ENCODE data around the gene MTOR. TPM values are rescaled to one million over a fixed set of nuclear protein-coding genes. Genes with fewer than 3 reads are reported as not detected.
A peak's percentile ranks its signal among the peaks of the same experiment; 100 is the strongest.

Gene MTOR
- polyA plus RNA-seq, 1 experiment: 27.7 TPM

GRCh38 chr1:11134898-11135266, 127.5 kb downstream of the MTOR start:
- H3K27ac ChIP-seq (ENCODE audit: low read depth, low read length): no peak overlapping the region
- CTCF ChIA-PET: interaction anchor here (0.6 to 1.4 kb wide), 2 partner anchors 98 to 1470 kb away, joined by 7 to 12 read pairs; no protein-coding TSS in a partner anchor

DNA sequence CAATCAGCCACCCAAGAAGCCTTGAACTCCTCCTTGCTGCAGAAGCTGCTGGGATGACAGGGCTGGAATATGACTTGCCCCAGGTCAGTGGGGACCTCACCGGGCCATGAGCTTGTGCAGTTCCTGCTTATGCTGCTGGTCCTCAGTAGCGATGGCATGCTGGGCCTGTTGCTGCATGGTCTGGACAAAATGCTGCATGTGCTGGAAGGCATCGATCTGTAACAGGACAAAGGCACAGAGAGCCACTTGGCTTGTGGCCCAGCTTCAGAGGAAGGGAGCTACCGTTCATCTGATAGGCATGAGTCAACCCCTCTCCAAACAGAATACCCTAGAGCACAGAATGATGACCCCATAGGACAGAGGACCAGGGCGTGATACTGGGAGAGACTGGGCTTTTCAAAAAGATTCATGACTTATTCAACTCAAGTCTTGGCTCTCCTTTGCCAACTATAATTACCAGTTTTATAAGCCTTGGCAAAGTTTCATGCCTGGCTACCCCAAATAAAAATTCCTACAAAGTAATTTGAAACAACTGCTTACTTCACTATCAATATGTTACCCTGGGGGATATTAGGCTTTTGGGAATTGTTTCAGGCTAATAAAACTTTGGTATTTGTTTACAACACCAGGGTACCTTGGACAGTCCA, 128.0 kb downstream of the MTOR start:
- no peak for TF ChIP-seq CTCF (IDR thresholded peaks at IDR 0.05; ENCODE audit: low read depth, low read length)
- H3K9me3 ChIP-seq (ENCODE audit: control insufficient read depth, insufficient read depth, low read length): no peaks in the 10 kb centered on the region
- ChIA-PET POLR2A (interaction anchor here (1.0 to 1.3 kb wide), 2 partner anchors 24 to 45 kb away, joined by 4 to 5 read pairs; no protein-coding TSS in a partner anchor), CTCF (interaction anchor here (0.6 to 1.4 kb wide), 2 partner anchors 97 to 1470 kb away, joined by 7 to 12 read pairs; no protein-coding TSS in a partner anchor)
- no peaks in the 10 kb centered on the region for H3K27me3 ChIP-seq (ENCODE audit: control insufficient read depth, insufficient read depth, low read length)
- no peak overlapping the region for H3K4me3 ChIP-seq (ENCODE audit: low read depth, low read length)
- no peak for DNase-seq (ENCODE audit: low read depth, low spot score)
- peak overlapping the region; percentile 39 for H3K27ac ChIP-seq (ENCODE audit: low read depth, low read length)

More at GRCh38 chr1:11134898-11135266, 127.5 kb downstream of the MTOR start:
- H3K4me3 ChIP-seq (ENCODE audit: low read depth, low read length): no peak overlapping the region
- POLR2A ChIA-PET: interaction anchor here (1.0 to 1.3 kb wide), 2 partner anchors 24 to 45 kb away, joined by 4 to 5 read pairs; no protein-coding TSS in a partner anchor
- no peaks in the 10 kb centered on the region for H3K27me3 ChIP-seq (ENCODE audit: control insufficient read depth, insufficient read depth, low read length)
- TF ChIP-seq CTCF (IDR thresholded peaks at IDR 0.05; ENCODE audit: low read depth, low read length): no peak
- DNase-seq (ENCODE audit: low read depth, low spot score): peak; percentile 39
- no peaks in the 10 kb centered on the region for H3K9me3 ChIP-seq (ENCODE audit: control insufficient read depth, insufficient read depth, low read length)

DNA sequence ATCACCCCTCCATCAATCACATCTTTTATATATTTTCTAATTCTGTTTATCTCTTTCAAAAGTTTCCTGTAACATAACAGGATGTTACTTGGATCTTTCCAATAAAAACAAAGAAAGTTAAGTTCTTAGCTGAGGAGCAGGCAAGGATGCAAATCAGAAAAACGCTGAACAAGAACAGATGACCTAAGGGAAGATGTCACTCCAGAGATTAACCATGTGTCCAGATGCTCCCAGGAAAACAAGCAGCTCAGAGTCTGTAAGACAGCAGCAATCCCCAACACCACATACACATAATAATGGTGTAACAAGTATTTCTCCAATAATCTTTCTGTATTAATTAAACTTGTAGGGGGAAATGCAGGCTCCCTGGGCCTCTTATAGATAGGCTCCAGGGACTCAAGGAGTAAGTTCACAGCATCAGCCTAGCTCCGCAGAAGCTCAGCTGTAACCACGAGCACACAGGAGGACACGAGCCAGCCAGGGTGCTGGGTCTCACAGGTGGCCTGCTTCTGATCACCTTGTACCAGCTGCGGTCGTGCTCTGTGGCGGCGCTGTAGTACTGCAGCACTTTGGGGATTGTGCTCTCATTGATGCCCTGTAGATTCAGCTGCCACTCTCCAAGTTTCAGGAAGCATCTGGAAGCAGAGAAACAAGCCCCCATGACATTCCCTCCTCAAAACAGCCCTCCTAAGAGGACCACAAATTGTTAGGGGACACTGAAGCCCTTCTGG, 129.6 kb downstream of the MTOR start:
- ChIA-PET CTCF (interaction anchor here (1.0 kb wide), 1 partner anchor 513 kb away, joined by 3 read pairs; no protein-coding TSS in a partner anchor), POLR2A (no interaction called here)
- no peak for TF ChIP-seq CTCF (IDR thresholded peaks at IDR 0.05; ENCODE audit: low read depth, low read length)
- Histone ChIP-seq H3K4me3 (ENCODE audit: low read depth, low read length) (no peak overlapping the region), H3K27me3 (ENCODE audit: control insufficient read depth, insufficient read depth, low read length) (no peaks in the 10 kb centered on the region), H3K9me3 (ENCODE audit: control insufficient read depth, insufficient read depth, low read length) (no peaks in the 10 kb centered on the region), H3K27ac (ENCODE audit: low read depth, low read length) (no peak overlapping the region)
- DNase-seq (ENCODE audit: low read depth, low spot score): no peak

DNA sequence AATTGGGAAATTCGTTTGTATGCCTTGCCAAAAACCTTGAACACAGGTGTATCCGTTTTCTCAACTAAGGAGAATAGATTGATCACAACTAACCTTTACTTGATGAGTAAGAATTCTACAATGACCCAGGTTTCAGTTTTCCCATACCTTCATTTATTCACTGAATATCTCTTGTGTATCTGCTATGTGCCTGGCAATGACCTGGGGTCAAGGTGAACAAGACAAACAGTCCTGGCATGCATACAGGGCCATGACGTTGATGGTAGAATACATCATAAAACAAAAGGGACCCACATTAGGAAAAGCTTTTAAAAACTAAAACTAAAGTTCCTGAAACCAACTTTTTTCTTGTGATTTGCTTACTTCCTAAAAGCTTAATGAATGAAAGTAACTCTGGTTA, 130.5 kb downstream of the MTOR start:
- TF ChIP-seq CTCF (IDR thresholded peaks at IDR 0.05; ENCODE audit: low read depth, low read length): no peak
- ChIA-PET POLR2A (no interaction called here), CTCF (interaction anchor here (1.0 kb wide), 1 partner anchor 514 kb away, joined by 3 read pairs; no protein-coding TSS in a partner anchor)
- Histone ChIP-seq H3K27ac (ENCODE audit: low read depth, low read length) (no peak overlapping the region), H3K9me3 (ENCODE audit: control insufficient read depth, insufficient read depth, low read length) (no peaks in the 10 kb centered on the region), H3K27me3 (ENCODE audit: control insufficient read depth, insufficient read depth, low read length) (no peaks in the 10 kb centered on the region), H3K4me3 (ENCODE audit: low read depth, low read length) (no peak overlapping the region)
- no peak for DNase-seq (ENCODE audit: low read depth, low spot score)

- POLR2A ChIA-PET: no interaction called here
- CTCF ChIA-PET: interaction anchor here (1.1 kb wide), 1 partner anchor 111 kb away, joined by 3 read pairs; no protein-coding TSS in a partner anchor
- no peak for DNase-seq (ENCODE audit: low read depth, low spot score)
Measured at GRCh38 chr1:11130406-11130805, 131.9 kb downstream of the MTOR start.

More at GRCh38 chr1:11130406-11130805, 131.9 kb downstream of the MTOR start:
- H3K4me3 ChIP-seq (ENCODE audit: low read depth, low read length): no peak overlapping the region
- no peak overlapping the region for H3K27ac ChIP-seq (ENCODE audit: low read depth, low read length)
- no peaks in the 10 kb centered on the region for H3K9me3 ChIP-seq (ENCODE audit: control insufficient read depth, insufficient read depth, low read length)
- no peak for TF ChIP-seq CTCF (IDR thresholded peaks at IDR 0.05; ENCODE audit: low read depth, low read length)
- no peaks in the 10 kb centered on the region for H3K27me3 ChIP-seq (ENCODE audit: control insufficient read depth, insufficient read depth, low read length)
